Caco-2 (cell line): ENCODE data around the gene CASQ2. TPM values are rescaled to one million over a fixed set of nuclear protein-coding genes. Genes with fewer than 3 reads are reported as not detected.
A peak's percentile ranks its signal among the peaks of the same experiment; 100 is the strongest.

ENCODE experiments used
- BruUV-seq: library from RNA; stranded (reverse); fragments of 400-500 nt; replicated peaks from 2 replicates; lab custom pipeline; 2021; lab: Mats Ljungman, UMichigan
- CTCF ChIA-PET: fragments of 300-600 bp; sonication (Branson Sonifier 250); formaldehyde crosslinking; loops from one replicate; lab custom pipeline; 2022; ENCODE audit warnings: antibody characterized with exemption; lab: Charles Lee
- POLR2A ChIA-PET: fragments of 300-600 bp; sonication (Branson Sonifier 250); formaldehyde crosslinking; loops from one replicate; lab custom pipeline; 2022; ENCODE audit warnings: antibody characterized with exemption; lab: Charles Lee
- DNase-seq, 2 experiments: peaks; one replicate each; pipeline versions ENCODE4 v3.0.0 to v3.0.0-alpha.2; 2020 to 2022
- H3K27me3 ChIP-seq: replicated peaks from 2 replicates; pipeline ENCODE4 v1.6.0; 2011; ENCODE audit warnings: low read length; ENCODE audit not compliant: control insufficient read depth, insufficient read depth
- H3K36me3 ChIP-seq: 2 replicates; pipeline ENCODE4 v1.5.1; 2011; ENCODE audit warnings: low read length; ENCODE audit not compliant: control insufficient read depth, insufficient read depth
- H3K4me1 ChIP-seq: fragments of 250-450 bp; sonication (Bioruptor Pico); 2 replicates; pipeline ENCODE4 v1.5.1; 2020; ENCODE audit warnings: mild to moderate bottlenecking
- H3K4me3 ChIP-seq: 2 replicates; pipeline ENCODE4 v1.5.1; 2011; ENCODE audit warnings: low read depth, mild to moderate bottlenecking, control low read depth, low read length
- H3K9me3 ChIP-seq: fragments of 250-450 bp; sonication (Bioruptor Pico); 2 replicates; pipeline ENCODE4 v1.5.1; 2020; ENCODE audit warnings: mild to moderate bottlenecking, moderate library complexity
- H3K27ac Mint-ChIP-seq: one replicate; pipeline ENCODE4 v1.8.0; 2022; ENCODE audit warnings: mixed read lengths; ENCODE audit not compliant: unreplicated experiment
- H3K27me3 Mint-ChIP-seq: one replicate; pipeline ENCODE4 v1.8.0; 2022; ENCODE audit warnings: mixed read lengths; ENCODE audit not compliant: insufficient read depth, unreplicated experiment
- H3K36me3 Mint-ChIP-seq: one replicate; pipeline ENCODE4 v1.8.0; 2022; ENCODE audit warnings: mild to moderate bottlenecking, mixed read lengths; ENCODE audit not compliant: insufficient read depth, unreplicated experiment
- H3K4me1 Mint-ChIP-seq: one replicate; pipeline ENCODE4 v1.8.0; 2022; ENCODE audit warnings: low read depth, mixed read lengths; ENCODE audit not compliant: unreplicated experiment
- H3K4me3 Mint-ChIP-seq: one replicate; pipeline ENCODE4 v1.8.0; 2022; ENCODE audit warnings: mild to moderate bottlenecking, moderate library complexity, mixed read lengths; ENCODE audit not compliant: unreplicated experiment
- H3K9me3 Mint-ChIP-seq: one replicate; pipeline ENCODE4 v1.8.0; 2022; ENCODE audit warnings: mixed read lengths; ENCODE audit not compliant: unreplicated experiment
- intact Hi-C: fragments of 100-400 bp; cut with micrococcal nuclease; formaldehyde crosslinking; loops from one replicate; pipeline ENCODE4 v1.10.0; 2022; ENCODE audit not compliant: unreplicated experiment
- total RNA-seq: library from RNA; stranded (reverse); gene quantifications from 2 replicates; pipeline ENCODE4 v1.2.3, GENCODE V29; 2022
- TF ChIP-seq, protein P1 (sequence below), 2 experiments: fragments of 200-600 bp in 1 of 2; IDR thresholded peaks; 1 replicate in 1 of 2; 2 replicates in 1 of 2; pipeline versions ENCODE4 v1.5.1 to v1.8.0; 2011 to 2022; ENCODE audit warnings: antibody characterized with exemption in 1 of 2, control low read depth in 1 of 2, inconsistent platforms in 1 of 2, low read depth in 1 of 2, low read length in 1 of 2, mild to moderate bottlenecking in 1 of 2, moderate library complexity in 1 of 2; ENCODE audit not compliant: insufficient read depth in 1 of 2, severe bottlenecking in 1 of 2, unreplicated experiment in 1 of 2

Gene CASQ2
- total RNA-seq, 1 experiment from 2014 or later, result 0.18 TPM

DNA sequence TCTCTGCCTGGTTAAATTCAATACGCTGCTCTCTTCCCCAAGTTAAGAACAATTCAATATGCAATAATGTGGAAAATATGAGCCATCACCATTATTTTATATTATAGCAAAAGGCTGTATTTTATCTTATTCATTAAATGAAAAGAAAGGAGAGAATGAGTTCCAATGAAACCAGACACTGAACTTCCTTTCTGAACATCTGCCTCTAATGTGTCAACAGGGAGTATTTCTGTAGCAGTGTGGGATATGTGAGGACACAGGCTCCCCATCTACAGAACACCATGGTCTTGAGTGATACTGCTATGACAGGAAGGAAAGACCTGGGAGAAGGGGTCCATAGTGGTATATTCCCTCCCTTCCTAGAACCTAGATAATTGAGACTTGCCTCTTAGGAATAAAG, 46.3 kb downstream of the CASQ2 start:
- CTCF ChIA-PET, result no interaction called here
- Mint-ChIP-seq H3K9me3 (peaks cover 10% of the 10 kb centered on the region), H3K4me3 (no peak overlapping the region), H3K27me3 (no peaks in the 10 kb centered on the region), H3K27ac (no peak overlapping the region), H3K36me3 (no peaks in the 10 kb centered on the region), H3K4me1 (peaks cover 14% of the 10 kb centered on the region)
- TF ChIP-seq, protein P1, sequence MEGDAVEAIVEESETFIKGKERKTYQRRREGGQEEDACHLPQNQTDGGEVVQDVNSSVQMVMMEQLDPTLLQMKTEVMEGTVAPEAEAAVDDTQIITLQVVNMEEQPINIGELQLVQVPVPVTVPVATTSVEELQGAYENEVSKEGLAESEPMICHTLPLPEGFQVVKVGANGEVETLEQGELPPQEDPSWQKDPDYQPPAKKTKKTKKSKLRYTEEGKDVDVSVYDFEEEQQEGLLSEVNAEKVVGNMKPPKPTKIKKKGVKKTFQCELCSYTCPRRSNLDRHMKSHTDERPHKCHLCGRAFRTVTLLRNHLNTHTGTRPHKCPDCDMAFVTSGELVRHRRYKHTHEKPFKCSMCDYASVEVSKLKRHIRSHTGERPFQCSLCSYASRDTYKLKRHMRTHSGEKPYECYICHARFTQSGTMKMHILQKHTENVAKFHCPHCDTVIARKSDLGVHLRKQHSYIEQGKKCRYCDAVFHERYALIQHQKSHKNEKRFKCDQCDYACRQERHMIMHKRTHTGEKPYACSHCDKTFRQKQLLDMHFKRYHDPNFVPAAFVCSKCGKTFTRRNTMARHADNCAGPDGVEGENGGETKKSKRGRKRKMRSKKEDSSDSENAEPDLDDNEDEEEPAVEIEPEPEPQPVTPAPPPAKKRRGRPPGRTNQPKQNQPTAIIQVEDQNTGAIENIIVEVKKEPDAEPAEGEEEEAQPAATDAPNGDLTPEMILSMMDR (IDR thresholded peaks at IDR 0.05; ENCODE audit: insufficient read depth in 1 of 2, low read depth in 1 of 2, low read length in 1 of 2, severe bottlenecking in 1 of 2, unreplicated experiment in 1 of 2), result no peak
- peaks cover 3% of the 10 kb centered on the region; the same call in 1 of the 2 replicates for H3K4me1 ChIP-seq
- no peak for DNase-seq
- no peaks in the 10 kb centered on the region for H3K36me3 ChIP-seq
- no peaks in the 10 kb centered on the region for H3K27me3 ChIP-seq
- H3K4me3 ChIP-seq, result no peak overlapping the region
- POLR2A ChIA-PET, result no interaction called here
- intact Hi-C loops, result no loop called here
- BruUV-seq, result no TSS peak
- H3K9me3 ChIP-seq, result peaks cover 5% of the 10 kb centered on the region

DNA sequence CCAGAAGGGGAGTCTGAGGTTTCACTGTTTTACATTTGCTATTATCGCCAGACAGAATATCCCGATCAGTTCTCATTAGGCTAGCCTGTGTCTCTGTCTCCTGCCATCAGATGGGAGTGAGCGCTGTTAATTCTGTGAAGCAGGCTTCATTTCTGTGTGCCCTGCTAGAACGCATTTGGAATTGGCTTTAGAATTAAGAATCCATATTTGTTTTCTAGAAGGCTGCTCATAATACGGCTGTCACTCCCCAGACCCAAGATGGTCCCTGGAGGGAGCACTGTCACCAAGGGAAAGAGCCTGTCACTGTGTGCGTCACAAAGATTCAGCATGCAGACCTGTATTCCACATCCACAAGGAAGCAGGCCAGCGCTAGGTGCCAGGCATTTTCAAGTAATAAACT, 49.2 kb downstream of the CASQ2 start:
- intact Hi-C loops, result no loop called here
- CTCF ChIA-PET, result no interaction called here

DNA sequence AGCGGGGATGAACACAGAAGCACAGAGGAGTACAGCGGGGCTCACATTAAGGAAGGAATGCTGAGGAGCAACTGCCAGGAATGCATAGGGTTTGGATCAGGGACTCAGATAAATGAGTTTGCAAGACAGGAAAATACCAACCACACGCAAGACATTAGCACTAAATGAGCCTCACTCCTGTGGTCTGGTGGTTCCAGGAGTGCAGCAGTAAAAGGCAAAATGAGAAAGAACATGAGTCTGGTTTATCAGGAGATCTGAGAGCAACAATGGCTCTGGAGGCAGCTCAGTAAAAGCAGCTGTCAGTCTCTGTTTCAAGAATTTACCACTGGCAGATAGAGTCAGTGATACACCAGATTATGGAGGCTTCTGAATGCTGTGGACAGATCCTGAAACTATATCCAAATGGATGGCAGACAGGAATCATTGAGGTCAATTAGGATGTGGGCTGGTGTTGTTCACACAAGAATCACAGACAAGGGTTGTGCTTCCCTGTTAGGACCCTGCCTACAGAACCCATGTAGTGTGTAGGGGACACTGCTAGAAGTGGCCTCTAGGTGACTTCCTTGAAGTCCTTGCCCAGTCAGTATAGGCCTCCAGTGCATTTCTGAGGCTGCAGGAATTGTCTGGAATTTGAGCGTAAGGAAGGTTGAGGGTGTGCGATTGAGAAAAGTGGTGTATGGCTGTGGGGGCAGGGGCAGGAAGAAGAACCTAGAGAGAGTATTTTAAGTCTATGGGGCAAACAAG, 50.3 kb downstream of the CASQ2 start:
- H3K9me3 ChIP-seq, result peaks cover 8% of the 10 kb centered on the region
- no peak overlapping the region for H3K4me3 ChIP-seq
- peaks cover 15% of the 10 kb centered on the region for H3K36me3 Mint-ChIP-seq
- H3K4me1 ChIP-seq, result peaks cover 27% of the 10 kb centered on the region
- no peak overlapping the region for H3K4me3 Mint-ChIP-seq
- DNase-seq, result no peak
- no peaks in the 10 kb centered on the region for H3K36me3 ChIP-seq
- BruUV-seq, result no TSS peak
- H3K4me1 Mint-ChIP-seq, result peaks cover 35% of the 10 kb centered on the region
- TF ChIP-seq, protein P1 (IDR thresholded peaks at IDR 0.05; ENCODE audit: insufficient read depth in 1 of 2, low read depth in 1 of 2, low read length in 1 of 2, severe bottlenecking in 1 of 2, unreplicated experiment in 1 of 2), result no peak
- intact Hi-C loops, result no loop called here
- H3K27me3 ChIP-seq, result no peaks in the 10 kb centered on the region
- H3K9me3 Mint-ChIP-seq, result peaks cover 10% of the 10 kb centered on the region
- no peaks in the 10 kb centered on the region for H3K27me3 Mint-ChIP-seq
- POLR2A ChIA-PET, result no interaction called here
- H3K27ac Mint-ChIP-seq, result peak overlapping the region; percentile 92
- CTCF ChIA-PET, result interaction anchor here (1.0 to 1.5 kb wide), 2 partner anchors 46 to 53 kb away, joined by 3 to 5 read pairs; no protein-coding TSS in a partner anchor

More for the DNA sequence above, 49.2 kb downstream of the CASQ2 start:
- Histone ChIP-seq H3K27me3 (no peaks in the 10 kb centered on the region), H3K4me1 (peaks cover 19% of the 10 kb centered on the region), H3K9me3 (peaks cover 8% of the 10 kb centered on the region), H3K4me3 (no peak overlapping the region), H3K36me3 (no peaks in the 10 kb centered on the region)
- Mint-ChIP-seq H3K4me3 (no peak overlapping the region), H3K36me3 (peaks cover 11% of the 10 kb centered on the region), H3K27me3 (no peaks in the 10 kb centered on the region), H3K9me3 (peaks cover 10% of the 10 kb centered on the region), H3K27ac (no peak overlapping the region), H3K4me1 (peaks cover 32% of the 10 kb centered on the region)
- no TSS peak for BruUV-seq
- POLR2A ChIA-PET, result no interaction called here
- TF ChIP-seq, protein P1 (IDR thresholded peaks at IDR 0.05; ENCODE audit: insufficient read depth in 1 of 2, low read depth in 1 of 2, low read length in 1 of 2, severe bottlenecking in 1 of 2, unreplicated experiment in 1 of 2), result no peak
- DNase-seq, result no peak
